Measurements from ENCODE around the gene TEPSIN. TPM values are rescaled to one million over a fixed set of nuclear protein-coding genes. Genes with fewer than 3 reads are reported as not detected.

Gene TEPSIN
- total RNA-seq, 2 donors from 2014 or later = 30.0 to 45.0 TPM

DNA sequence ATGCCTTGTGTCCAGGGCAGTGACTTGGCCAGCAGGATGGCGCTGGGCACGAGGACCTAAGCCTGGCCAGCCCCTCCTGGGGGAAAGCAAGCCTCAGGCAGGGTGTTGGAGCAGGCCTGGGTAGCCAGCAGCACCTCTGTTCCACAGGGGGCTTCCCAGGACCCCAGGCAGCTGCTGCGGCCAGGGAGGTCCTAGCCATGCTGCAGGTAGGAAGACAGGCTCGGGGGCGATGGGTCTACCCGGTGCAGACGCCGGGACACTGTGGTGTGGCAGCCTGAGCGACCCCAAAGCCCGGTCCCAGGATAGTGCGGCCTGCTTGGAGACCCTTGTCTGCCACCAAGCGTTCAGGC lies 50.4 kb downstream of the TEPSIN start:
- H3K4me1 Mint-ChIP-seq = no peaks in the 10 kb centered on the region
- no peak overlapping the region for H3K27ac ChIP-seq (ENCODE audit: low read depth, low read length)
- 93 to 100% methylated on average over 1 to 12 of the region's 12 CpGs for WGBS, 2 experiments (ENCODE audit: insufficient coverage in 1 of 2, insufficient read length in 1 of 2)
- H3K4me3 Mint-ChIP-seq = no peak overlapping the region
- H3K36me3 ChIP-seq (ENCODE audit: control insufficient read depth, insufficient read depth, low read length) = no peaks in the 10 kb centered on the region
- DNase-seq = no peak
- H3K4me1 ChIP-seq (ENCODE audit: control insufficient read depth, insufficient read depth, low read length) = no peaks in the 10 kb centered on the region
- no peaks in the 10 kb centered on the region for H3K9me3 ChIP-seq (ENCODE audit: control insufficient read depth, low read length)
- no peaks in the 10 kb centered on the region for H3K27me3 Mint-ChIP-seq (ENCODE audit: insufficient read depth)
- TF ChIP-seq, protein P1, sequence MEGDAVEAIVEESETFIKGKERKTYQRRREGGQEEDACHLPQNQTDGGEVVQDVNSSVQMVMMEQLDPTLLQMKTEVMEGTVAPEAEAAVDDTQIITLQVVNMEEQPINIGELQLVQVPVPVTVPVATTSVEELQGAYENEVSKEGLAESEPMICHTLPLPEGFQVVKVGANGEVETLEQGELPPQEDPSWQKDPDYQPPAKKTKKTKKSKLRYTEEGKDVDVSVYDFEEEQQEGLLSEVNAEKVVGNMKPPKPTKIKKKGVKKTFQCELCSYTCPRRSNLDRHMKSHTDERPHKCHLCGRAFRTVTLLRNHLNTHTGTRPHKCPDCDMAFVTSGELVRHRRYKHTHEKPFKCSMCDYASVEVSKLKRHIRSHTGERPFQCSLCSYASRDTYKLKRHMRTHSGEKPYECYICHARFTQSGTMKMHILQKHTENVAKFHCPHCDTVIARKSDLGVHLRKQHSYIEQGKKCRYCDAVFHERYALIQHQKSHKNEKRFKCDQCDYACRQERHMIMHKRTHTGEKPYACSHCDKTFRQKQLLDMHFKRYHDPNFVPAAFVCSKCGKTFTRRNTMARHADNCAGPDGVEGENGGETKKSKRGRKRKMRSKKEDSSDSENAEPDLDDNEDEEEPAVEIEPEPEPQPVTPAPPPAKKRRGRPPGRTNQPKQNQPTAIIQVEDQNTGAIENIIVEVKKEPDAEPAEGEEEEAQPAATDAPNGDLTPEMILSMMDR (conservative IDR thresholded peaks at IDR 0.05) = no peak
- H3K4me3 ChIP-seq (ENCODE audit: low read length) = no peak overlapping the region
- no peak overlapping the region for H3K9ac ChIP-seq (ENCODE audit: extremely low read depth, low read length, poor library complexity, severe bottlenecking)
- no peak overlapping the region for H3K27ac Mint-ChIP-seq
- no peaks in the 10 kb centered on the region for H3K9me3 Mint-ChIP-seq
- H3K36me3 Mint-ChIP-seq (ENCODE audit: low read depth) = no peaks in the 10 kb centered on the region
- no peaks in the 10 kb centered on the region for H3K27me3 ChIP-seq (ENCODE audit: control insufficient read depth, insufficient read depth, low read length, poor library complexity, severe bottlenecking)

DNA sequence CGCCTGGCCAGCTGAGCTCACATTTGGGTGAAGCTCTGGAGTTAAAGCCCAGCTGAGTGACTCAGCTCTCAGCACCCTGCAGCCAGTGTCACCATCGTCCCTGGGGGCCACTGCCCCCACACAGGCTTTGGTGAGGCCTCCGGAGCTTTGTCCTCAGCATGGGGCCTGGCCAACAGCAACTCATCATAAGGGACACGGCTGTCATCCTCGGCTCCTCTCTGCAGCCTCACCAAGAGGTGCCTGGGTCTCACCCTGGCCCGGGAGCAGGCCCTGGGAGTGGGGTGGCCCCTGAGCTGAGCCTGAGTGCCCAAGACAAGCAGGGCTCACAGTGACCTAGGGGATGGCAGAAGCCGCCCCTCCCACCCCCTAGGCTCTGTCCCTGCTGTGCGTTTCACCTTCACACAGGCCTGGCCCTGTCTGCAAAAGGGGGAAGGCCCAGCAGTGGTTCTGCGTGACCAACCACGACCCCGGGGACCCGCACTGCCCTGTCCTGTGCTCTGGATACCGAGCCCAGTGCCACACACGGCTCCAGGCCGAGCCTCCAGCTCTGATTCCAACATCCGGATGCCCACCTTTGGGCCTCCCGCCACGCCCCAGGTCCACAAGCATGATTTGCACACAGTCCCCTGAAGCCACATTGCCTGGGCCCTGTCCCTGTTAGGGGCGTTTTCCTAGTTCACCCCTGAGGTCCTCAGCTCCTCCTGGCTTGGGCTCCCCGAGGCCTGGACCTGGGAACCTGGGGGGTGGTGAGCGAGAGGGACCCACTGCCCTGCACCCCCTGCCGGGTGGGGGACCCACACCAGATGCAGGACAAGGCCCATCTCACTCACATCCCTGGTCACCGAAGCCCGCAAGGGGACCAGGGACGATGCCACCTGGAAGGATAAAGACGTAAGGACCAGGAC lies 51.0 kb downstream of the TEPSIN start:
- Mint-ChIP-seq H3K27ac (no peak overlapping the region), H3K27me3 (ENCODE audit: insufficient read depth) (no peaks in the 10 kb centered on the region), H3K36me3 (ENCODE audit: low read depth) (no peaks in the 10 kb centered on the region), H3K9me3 (no peaks in the 10 kb centered on the region), H3K4me1 (no peaks in the 10 kb centered on the region), H3K4me3 (no peak overlapping the region)
- H3K27ac ChIP-seq (ENCODE audit: low read depth, low read length) = no peak overlapping the region
- TF ChIP-seq, protein P1 (conservative IDR thresholded peaks at IDR 0.05) = no peak
- H3K27me3 ChIP-seq (ENCODE audit: control insufficient read depth, insufficient read depth, low read length, poor library complexity, severe bottlenecking) = no peaks in the 10 kb centered on the region
- no peaks in the 10 kb centered on the region for H3K9me3 ChIP-seq (ENCODE audit: control insufficient read depth, low read length)
- H3K9ac ChIP-seq (ENCODE audit: extremely low read depth, low read length, poor library complexity, severe bottlenecking) = no peak overlapping the region
- H3K4me1 ChIP-seq (ENCODE audit: control insufficient read depth, insufficient read depth, low read length) = no peaks in the 10 kb centered on the region
- no peak overlapping the region for H3K4me3 ChIP-seq (ENCODE audit: low read length)
- no peaks in the 10 kb centered on the region for H3K36me3 ChIP-seq (ENCODE audit: control insufficient read depth, insufficient read depth, low read length)
- 92% methylated on average over 20 to 26 of the region's 26 CpGs for WGBS, 2 experiments (ENCODE audit: insufficient coverage in 1 of 2, insufficient read length in 1 of 2)
- no peak for DNase-seq

DNA sequence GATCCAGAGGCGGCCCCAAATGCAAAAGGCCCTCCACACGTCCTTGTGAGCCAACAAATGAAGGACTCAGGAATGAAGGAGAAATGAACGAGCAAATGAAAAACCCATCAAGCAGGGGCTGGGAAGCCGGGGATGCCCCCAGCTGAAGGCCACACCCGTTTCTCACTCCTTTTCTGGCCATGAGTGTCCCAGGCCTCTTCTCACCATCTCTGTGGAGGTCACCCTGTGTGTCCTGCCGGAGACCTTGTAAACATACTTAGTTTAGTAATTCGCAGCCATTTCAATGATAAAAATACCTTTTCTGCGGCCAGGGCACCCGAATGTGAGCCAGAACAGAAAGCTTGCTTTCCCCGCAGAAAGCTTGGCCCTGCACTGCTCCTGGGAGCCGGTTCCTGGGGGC lies 51.7 kb downstream of the TEPSIN start:
- no peaks in the 10 kb centered on the region for H3K9me3 ChIP-seq (ENCODE audit: control insufficient read depth, low read length)
- H3K9ac ChIP-seq (ENCODE audit: extremely low read depth, low read length, poor library complexity, severe bottlenecking) = no peak overlapping the region
- no peaks in the 10 kb centered on the region for H3K36me3 ChIP-seq (ENCODE audit: control insufficient read depth, insufficient read depth, low read length)
- no peak overlapping the region for H3K4me3 Mint-ChIP-seq
- H3K27ac Mint-ChIP-seq = no peak overlapping the region
- no peak for DNase-seq
- no peaks in the 10 kb centered on the region for H3K9me3 Mint-ChIP-seq
- H3K27me3 Mint-ChIP-seq (ENCODE audit: insufficient read depth) = no peaks in the 10 kb centered on the region
- no peak overlapping the region for H3K27ac ChIP-seq (ENCODE audit: low read depth, low read length)
- H3K4me3 ChIP-seq (ENCODE audit: low read length) = no peak overlapping the region
- H3K27me3 ChIP-seq (ENCODE audit: control insufficient read depth, insufficient read depth, low read length, poor library complexity, severe bottlenecking) = no peaks in the 10 kb centered on the region
- H3K36me3 Mint-ChIP-seq (ENCODE audit: low read depth) = no peaks in the 10 kb centered on the region
- TF ChIP-seq, protein P1 (conservative IDR thresholded peaks at IDR 0.05) = no peak
- 92 to 93% methylated on average over 11 of the region's 11 CpGs for WGBS, 2 experiments (ENCODE audit: insufficient coverage in 1 of 2, insufficient read length in 1 of 2)
- no peaks in the 10 kb centered on the region for H3K4me1 Mint-ChIP-seq
- H3K4me1 ChIP-seq (ENCODE audit: control insufficient read depth, insufficient read depth, low read length) = no peaks in the 10 kb centered on the region

Measured in endodermal cell (in vitro differentiated cells).